Measurements from ENCODE around the gene TRIM25. TPM values are rescaled to one million over a fixed set of nuclear protein-coding genes. Genes with fewer than 3 reads are reported as not detected.

TRIM25 gene
- total RNA-seq, 1 donor from 2014 or later: 33.2 TPM

GRCh38 chr17:56861899-56862298 is 52.0 kb downstream of the TRIM25 start:
- DNase-seq: no peak

GRCh38 chr17:56851008-56851407 is 62.8 kb downstream of the TRIM25 start:
- DNase-seq: peak; percentile 8

- no peak for DNase-seq
Measured at GRCh38 chr17:56850591-56850990, 63.3 kb downstream of the TRIM25 start.

GRCh38 chr17:56849131-56849530 is 64.7 kb downstream of the TRIM25 start:
- no peak for DNase-seq

GRCh38 chr17:56847106-56847505 is 66.7 kb downstream of the TRIM25 start:
- DNase-seq: no peak

- no peak for DNase-seq
Measured at GRCh38 chr17:56845934-56846333, 67.9 kb downstream of the TRIM25 start.

GRCh38 chr17:56842577-56842976 is 71.3 kb downstream of the TRIM25 start:
- no peak for DNase-seq

GRCh38 chr17:56838687-56839086 is 75.2 kb downstream of the TRIM25 start:
- peak; percentile 46 for DNase-seq

Other genes with a start within 250 kb of the TRIM25 start
- 3.2 and 4.1 TPM in 2 replicates for gene C17orf67, start 80.1 kb downstream of the TRIM25 start, total RNA-seq
- 13.0 and 17.9 TPM in 2 replicates for gene DGKE, start 79.9 kb downstream of the TRIM25 start, total RNA-seq
- gene COIL, start 47.0 kb upstream of the TRIM25 start, total RNA-seq: 16.5 and 18.8 TPM in 2 replicates
- gene SCPEP1, start 64.1 kb upstream of the TRIM25 start, total RNA-seq: 40.3 and 61.4 TPM in 2 replicates
- 16.0 and 24.5 TPM in 2 replicates for gene AKAP1, start 171.2 kb upstream of the TRIM25 start, total RNA-seq